Measurements from ENCODE around the gene LYG1. TPM values are rescaled to one million over a fixed set of nuclear protein-coding genes. Genes with fewer than 3 reads are reported as not detected.
"Not testable (repeated sequence)": the region's sequence is repeated elsewhere in the genome, so short reads cannot be mapped to it uniquely, and the experiment has no call there.

Gene LYG1
- polyA plus RNA-seq (0.53 to 1.4 TPM (median 1.1 TPM) in 3 replicates), polyA minus RNA-seq (0.29 TPM in 1 of 3 replicates, not detected in the others)
- polyA plus RNA-seq (2011; ENCODE audit: low read depth), result 2.1 TPM
- 0.12 and 0.52 TPM in 2 replicates for polyA plus RNA-seq (2011; cell fraction: cytosol; rRNA removed)
- 3.6 and 4.3 TPM in 2 replicates for polyA plus RNA-seq (2011; cell fraction: nucleus; rRNA removed)
- 0.29 and 2.7 TPM in 2 replicates for polyA plus RNA-seq (2012; ENCODE audit: low replicate concordance)
- not detected for polyA minus RNA-seq (2011; cell fraction: cytosol; rRNA and poly(A)+ RNA removed)
- polyA minus RNA-seq (2011; cell fraction: nucleus; rRNA and poly(A)+ RNA removed), result 0.62 TPM in 1 of 2 replicates, not detected in the other

- H3K4me2 ChIP-seq (ENCODE audit: control insufficient read depth, extremely low read depth, insufficient read depth, low read depth, low read length); H3K4me3 ChIP-seq (ENCODE audit: control insufficient read depth in 2 of 3, extremely low read depth in 1 of 3, insufficient read depth in 2 of 3, low read depth in 1 of 3, low read length in 3 of 3); H3K9me1 ChIP-seq (ENCODE audit: control insufficient read depth, extremely low read depth, insufficient read depth, low read length); H3K9me3 ChIP-seq (ENCODE audit: control insufficient read depth, low read depth, low read length); dilution Hi-C loops (cut with MboI; ENCODE audit: extremely low pct_ligation_motif_present, low sequenced_read_pairs); H3K9ac ChIP-seq (ENCODE audit: control insufficient read depth, extremely low read depth, insufficient read depth, low read length); H3K27me3 ChIP-seq (ENCODE audit: control insufficient read depth, extremely low read depth, insufficient read depth, low read length); H3K79me2 ChIP-seq (ENCODE audit: control insufficient read depth, insufficient read depth, low read length); H3K27ac ChIP-seq (ENCODE audit: control insufficient read depth, insufficient read depth, low read length); H4K20me1 ChIP-seq (ENCODE audit: control insufficient read depth, extremely low read depth, insufficient read depth, low read length); H3K36me3 ChIP-seq (ENCODE audit: control insufficient read depth in 2 of 2, extremely low read depth in 1 of 2, insufficient read depth in 2 of 2, low read length in 2 of 2); H2AFZ ChIP-seq (ENCODE audit: control insufficient read depth, low read length); H3K4me1 ChIP-seq (ENCODE audit: control insufficient read depth, extremely low read depth, insufficient read depth, low read length); FAIRE-seq; DNase-seq (ENCODE audit: low read depth, low spot score): not testable (repeated sequence)
These were observed at the start of gene LYG1 for GRCh38 chr2:99301097-99301496. LYG1 (minus strand) TSS chr2:99301197; CDS start chr2:99295670, 5,527 bp downstream.

DNA sequence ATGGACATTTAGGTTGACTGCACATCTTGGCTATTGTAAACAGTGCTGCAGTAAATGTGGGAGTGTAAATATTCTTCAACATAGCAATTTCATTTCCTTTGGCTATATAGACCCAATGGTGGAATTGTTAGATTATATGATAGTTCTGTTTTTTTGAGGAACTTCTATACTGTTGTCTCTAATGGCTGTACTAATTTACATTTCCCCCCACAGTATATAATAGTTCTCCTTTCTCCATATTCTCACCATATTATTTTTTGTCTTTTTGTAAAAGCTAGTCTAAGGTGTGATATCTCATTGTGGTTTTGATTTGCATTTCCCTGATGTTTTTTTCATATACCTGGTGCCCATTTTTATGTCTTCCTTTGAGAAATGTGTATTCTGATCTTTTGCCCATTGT lies 49.2 kb upstream of the LYG1 start:
- peaks cover 97% of the 10 kb centered on the region for H3K79me2 ChIP-seq (ENCODE audit: control insufficient read depth, insufficient read depth, low read length)
- peaks cover 9% of the 10 kb centered on the region for H4K20me1 ChIP-seq (ENCODE audit: control insufficient read depth, extremely low read depth, insufficient read depth, low read length)
- no peak for DNase-seq (ENCODE audit: low read depth, low spot score)
- no peak for FAIRE-seq
- TF ChIP-seq, protein P1, sequence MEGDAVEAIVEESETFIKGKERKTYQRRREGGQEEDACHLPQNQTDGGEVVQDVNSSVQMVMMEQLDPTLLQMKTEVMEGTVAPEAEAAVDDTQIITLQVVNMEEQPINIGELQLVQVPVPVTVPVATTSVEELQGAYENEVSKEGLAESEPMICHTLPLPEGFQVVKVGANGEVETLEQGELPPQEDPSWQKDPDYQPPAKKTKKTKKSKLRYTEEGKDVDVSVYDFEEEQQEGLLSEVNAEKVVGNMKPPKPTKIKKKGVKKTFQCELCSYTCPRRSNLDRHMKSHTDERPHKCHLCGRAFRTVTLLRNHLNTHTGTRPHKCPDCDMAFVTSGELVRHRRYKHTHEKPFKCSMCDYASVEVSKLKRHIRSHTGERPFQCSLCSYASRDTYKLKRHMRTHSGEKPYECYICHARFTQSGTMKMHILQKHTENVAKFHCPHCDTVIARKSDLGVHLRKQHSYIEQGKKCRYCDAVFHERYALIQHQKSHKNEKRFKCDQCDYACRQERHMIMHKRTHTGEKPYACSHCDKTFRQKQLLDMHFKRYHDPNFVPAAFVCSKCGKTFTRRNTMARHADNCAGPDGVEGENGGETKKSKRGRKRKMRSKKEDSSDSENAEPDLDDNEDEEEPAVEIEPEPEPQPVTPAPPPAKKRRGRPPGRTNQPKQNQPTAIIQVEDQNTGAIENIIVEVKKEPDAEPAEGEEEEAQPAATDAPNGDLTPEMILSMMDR (optimal IDR thresholded peaks at IDR 0.05 in 1 of 3, IDR thresholded peaks at IDR 0.05 in 1 of 3, conservative IDR thresholded peaks at IDR 0.05 in 1 of 3; ENCODE audit: extremely low read depth in 1 of 3, insufficient read depth in 2 of 3, low read length in 3 of 3), result no peak
- no peak for TF ChIP-seq EZH2 (IDR thresholded peaks at IDR 0.05; ENCODE audit: low read length)
- H3K4me1 ChIP-seq (ENCODE audit: control insufficient read depth, extremely low read depth, insufficient read depth, low read length), result peaks cover 6% of the 10 kb centered on the region
- H3K9me1 ChIP-seq (ENCODE audit: control insufficient read depth, extremely low read depth, insufficient read depth, low read length), result no peaks in the 10 kb centered on the region
- no peaks in the 10 kb centered on the region for H3K36me3 ChIP-seq (ENCODE audit: control insufficient read depth in 2 of 2, extremely low read depth in 1 of 2, insufficient read depth in 2 of 2, low read length in 2 of 2)
- H3K27ac ChIP-seq (ENCODE audit: control insufficient read depth, insufficient read depth, low read length), result no peak overlapping the region
- H3K4me3 ChIP-seq (ENCODE audit: control insufficient read depth in 2 of 3, extremely low read depth in 1 of 3, insufficient read depth in 2 of 3, low read depth in 1 of 3, low read length in 3 of 3), result no peak overlapping the region
- H3K4me2 ChIP-seq (ENCODE audit: control insufficient read depth, extremely low read depth, insufficient read depth, low read depth, low read length), result no peak overlapping the region
- no peaks in the 10 kb centered on the region for H3K27me3 ChIP-seq (ENCODE audit: control insufficient read depth, extremely low read depth, insufficient read depth, low read length)
- dilution Hi-C loops (cut with MboI; ENCODE audit: extremely low pct_ligation_motif_present, low sequenced_read_pairs), result no loop called here
- H3K9ac ChIP-seq (ENCODE audit: control insufficient read depth, extremely low read depth, insufficient read depth, low read length), result no peak overlapping the region
- no peaks in the 10 kb centered on the region for H3K9me3 ChIP-seq (ENCODE audit: control insufficient read depth, low read depth, low read length)
- no peak overlapping the region for H2AFZ ChIP-seq (ENCODE audit: control insufficient read depth, low read length)

GRCh38 chr2:99348173-99348572 lies 47.2 kb upstream of the LYG1 start:
- peaks cover 7% of the 10 kb centered on the region for H4K20me1 ChIP-seq (ENCODE audit: control insufficient read depth, extremely low read depth, insufficient read depth, low read length)
- no peak overlapping the region for H3K4me3 ChIP-seq (ENCODE audit: control insufficient read depth in 2 of 3, extremely low read depth in 1 of 3, insufficient read depth in 2 of 3, low read depth in 1 of 3, low read length in 3 of 3)
- DNase-seq (ENCODE audit: low read depth, low spot score) (no peak), FAIRE-seq (no peak)
- no peak overlapping the region for H2AFZ ChIP-seq (ENCODE audit: control insufficient read depth, low read length)
- TF ChIP-seq, protein P1 (optimal IDR thresholded peaks at IDR 0.05 in 1 of 3, IDR thresholded peaks at IDR 0.05 in 1 of 3, conservative IDR thresholded peaks at IDR 0.05 in 1 of 3; ENCODE audit: extremely low read depth in 1 of 3, insufficient read depth in 2 of 3, low read length in 3 of 3), result no peak
- TF ChIP-seq EZH2 (IDR thresholded peaks at IDR 0.05; ENCODE audit: low read length), result no peak
- no peaks in the 10 kb centered on the region for H3K9me1 ChIP-seq (ENCODE audit: control insufficient read depth, extremely low read depth, insufficient read depth, low read length)
- no peaks in the 10 kb centered on the region for H3K36me3 ChIP-seq (ENCODE audit: control insufficient read depth in 2 of 2, extremely low read depth in 1 of 2, insufficient read depth in 2 of 2, low read length in 2 of 2)
- H3K79me2 ChIP-seq (ENCODE audit: control insufficient read depth, insufficient read depth, low read length), result peaks cover 97% of the 10 kb centered on the region
- H3K27ac ChIP-seq (ENCODE audit: control insufficient read depth, insufficient read depth, low read length), result no peak overlapping the region
- H3K27me3 ChIP-seq (ENCODE audit: control insufficient read depth, extremely low read depth, insufficient read depth, low read length), result no peaks in the 10 kb centered on the region
- no peaks in the 10 kb centered on the region for H3K9me3 ChIP-seq (ENCODE audit: control insufficient read depth, low read depth, low read length)
- H3K4me1 ChIP-seq (ENCODE audit: control insufficient read depth, extremely low read depth, insufficient read depth, low read length), result no peaks in the 10 kb centered on the region
- H3K4me2 ChIP-seq (ENCODE audit: control insufficient read depth, extremely low read depth, insufficient read depth, low read depth, low read length), result no peak overlapping the region
- dilution Hi-C loops (cut with MboI; ENCODE audit: extremely low pct_ligation_motif_present, low sequenced_read_pairs), result no loop called here
- no peak overlapping the region for H3K9ac ChIP-seq (ENCODE audit: control insufficient read depth, extremely low read depth, insufficient read depth, low read length)

All from keratinocyte (primary cell).